IMR-90 (cell line): ENCODE data around the gene POLE3. TPM values are rescaled to one million over a fixed set of nuclear protein-coding genes. Genes with fewer than 3 reads are reported as not detected.

Experiments
- polyA plus RNA-seq, 3 experiments: library from polyadenylated mRNA; depleted of rRNA; stranded (reverse); fragments of >200 nt; gene quantifications; 2 replicates each; pipeline ENCODE4 v1.2.3, GENCODE V29; 2012; ENCODE audit warnings: low replicate concordance in 1 of 3
- total RNA-seq: library from RNA; depleted of rRNA; stranded (reverse); fragments of >200 nt; gene quantifications from 2 replicates; pipeline ENCODE4 v1.2.3, GENCODE V29; 2012; rRNA removed

POLE3 gene
- total and polyA plus RNA-seq, 2 of the 4 experiments (the other 2 are of a cell fraction) = 34.8 to 43.0 TPM

Other genes starting within 250 kb of the POLE3 start
- gene FKBP15, start 189.4 kb downstream of the POLE3 start, total RNA-seq = 25.5 and 25.6 TPM in 2 replicates
- gene FKBP15, start 189.4 kb downstream of the POLE3 start, polyA plus RNA-seq (2012; rRNA removed) = 20.1 and 20.4 TPM in 2 replicates
- 23.3 and 27.5 TPM in 2 replicates for gene SLC31A1, start 189.1 kb downstream of the POLE3 start, total RNA-seq
- gene SLC31A1, start 189.1 kb downstream of the POLE3 start, polyA plus RNA-seq (2012; rRNA removed) = 16.4 and 17.9 TPM in 2 replicates
- gene CDC26, start 135.1 kb downstream of the POLE3 start, total RNA-seq = 16.5 and 49.2 TPM in 2 replicates
- gene CDC26, start 135.1 kb downstream of the POLE3 start, polyA plus RNA-seq (2012; rRNA removed) = 27.4 and 32.7 TPM in 2 replicates
- gene PRPF4, start 135.0 kb downstream of the POLE3 start, total RNA-seq = 32.5 and 38.0 TPM in 2 replicates
- gene PRPF4, start 135.0 kb downstream of the POLE3 start, polyA plus RNA-seq (2012; rRNA removed) = 20.7 and 21.4 TPM in 2 replicates
- gene RNF183, start 107.3 kb downstream of the POLE3 start, total RNA-seq = not detected in 2 replicates
- not detected in 2 replicates for gene RNF183, start 107.3 kb downstream of the POLE3 start, polyA plus RNA-seq (2012; rRNA removed)
- gene WDR31, start 70.4 kb downstream of the POLE3 start, total RNA-seq = 0.28 and 0.36 TPM in 2 replicates
- 0.19 and 0.29 TPM in 2 replicates for gene WDR31, start 70.4 kb downstream of the POLE3 start, polyA plus RNA-seq (2012; rRNA removed)
- not detected in 2 replicates for gene BSPRY, start 61.1 kb downstream of the POLE3 start, total RNA-seq
- not detected in 2 replicates for gene BSPRY, start 61.1 kb downstream of the POLE3 start, polyA plus RNA-seq (2012; rRNA removed)
- 6.9 and 7.0 TPM in 2 replicates for gene HDHD3, start 33.7 kb downstream of the POLE3 start, total RNA-seq
- 8.6 and 9.4 TPM in 2 replicates for gene HDHD3, start 33.7 kb downstream of the POLE3 start, polyA plus RNA-seq (2012; rRNA removed)
- 10.3 and 11.1 TPM in 2 replicates for gene ALAD, start 9.4 kb downstream of the POLE3 start, total RNA-seq
- gene ALAD, start 9.4 kb downstream of the POLE3 start, polyA plus RNA-seq (2012; rRNA removed) = 14.9 and 15.6 TPM in 2 replicates
- 0.28 and 0.36 TPM in 2 replicates for gene C9orf43, start 72 bp upstream of the POLE3 start, total RNA-seq
- gene C9orf43, start 72 bp upstream of the POLE3 start, polyA plus RNA-seq (2012; rRNA removed) = 0.24 and 0.46 TPM in 2 replicates
- gene RGS3, start 53.1 kb upstream of the POLE3 start, total RNA-seq = 51.8 and 53.3 TPM in 2 replicates
- gene RGS3, start 53.1 kb upstream of the POLE3 start, polyA plus RNA-seq (2012; rRNA removed) = 65.6 and 68.7 TPM in 2 replicates